Aorta (tissue), 5 donors: ENCODE results near the gene ZMYND11. TPM values are rescaled to one million over a fixed set of nuclear protein-coding genes. Genes with fewer than 3 reads are reported as not detected.
"Not testable (repeated sequence)": the region's sequence is repeated elsewhere in the genome, so short reads cannot be mapped to it uniquely, and the experiment has no call there.

Experiments
- ATAC-seq: fragments of 200-7000 bp; cut with Tn5 transposase; one replicate; pipeline ENCODE4 v1.9.1; 2022; ENCODE audit warnings: moderate library complexity; ENCODE audit not compliant: low FRiP score
- DNase-seq, 2 donors: peaks; one replicate each; pipeline ENCODE4 v3.0.0-alpha.2; 2020
- H3K27ac ChIP-seq, 2 donors: one replicate each; pipeline ENCODE4 v1.5.1; 2013; ENCODE audit warnings: low read length in 2 of 2, mild to moderate bottlenecking in 2 of 2, moderate library complexity in 2 of 2, control low read depth in 1 of 2, inconsistent platforms in 1 of 2, low read depth in 1 of 2
- H3K27me3 ChIP-seq, 2 donors: one replicate each; pipeline ENCODE4 v1.6.1; 2013; ENCODE audit warnings: control low read depth in 1 of 2, low read length in 1 of 2, mild to moderate bottlenecking in 1 of 2, moderate library complexity in 1 of 2; ENCODE audit not compliant: insufficient read depth in 2 of 2, control insufficient read depth in 1 of 2
- H3K36me3 ChIP-seq, 2 donors: one replicate each; pipeline ENCODE4 v1.6.1; 2013; ENCODE audit warnings: control low read depth in 1 of 2, low read length in 1 of 2, mild to moderate bottlenecking in 1 of 2; ENCODE audit not compliant: insufficient read depth in 2 of 2, control insufficient read depth in 1 of 2
- H3K4me1 ChIP-seq, 2 donors: one replicate each; pipeline ENCODE4 v1.6.1; 2013; ENCODE audit warnings: low read length in 2 of 2, control low read depth in 1 of 2, mild to moderate bottlenecking in 1 of 2, moderate library complexity in 1 of 2; ENCODE audit not compliant: insufficient read depth in 2 of 2, control insufficient read depth in 1 of 2
- H3K4me3 ChIP-seq, 2 donors: one replicate each; pipeline ENCODE4 v1.5.1; 2013; ENCODE audit warnings: low read length in 2 of 2, control low read depth in 1 of 2, mild to moderate bottlenecking in 1 of 2
- H3K9me3 ChIP-seq: one replicate; pipeline ENCODE4 v1.6.1; 2013; ENCODE audit warnings: mild to moderate bottlenecking, low read length; ENCODE audit not compliant: control insufficient read depth
- WGBS, 2 donors: extraction: QIAGEN DNeasy Blood & Tissue Kit; methylation state at CpG; one replicate each; pipeline ENCODE4 v1.1.7; 2013; 5-methylcytosine and 5-hydroxymethylcytosine counted together
- intact Hi-C, 2 donors: fragments of 100-400 bp; cut with DNase I; formaldehyde crosslinking; loops; one replicate each; pipeline versions ENCODE4 v1.14.2 to v1.15.0; 2022
- polyA plus RNA-seq, 2 donors: library from polyadenylated mRNA; stranded (reverse); fragments of 200-250 nt; gene quantifications; one replicate each; pipeline ENCODE4 v1.2.3, GENCODE V29; 2013
- total RNA-seq, 2 donors: library from RNA; stranded (reverse); fragmentation: NEBNext Ultra II Directional; extraction: Animal tissue kit (Norgen Biotek cat#: 25700); gene quantifications; one replicate each; pipeline ENCODE4 v1.2.1, GENCODE V29; 2021
- donor health status: healthy with polysubstance abuse.
- donor health status: Bipolar disorder and iron deficiency.
- donor health status: DM: no; HTN: no; CAD: no.
- donor health status: DM: no; HTN: no; CAD: no.
- donor health status: DM: yes; HTN: yes; CAD: no.

The ZMYND11 gene
- total and polyA plus RNA-seq, 4 donors: 54.7 to 79.7 (median 70.5) TPM

DNA sequence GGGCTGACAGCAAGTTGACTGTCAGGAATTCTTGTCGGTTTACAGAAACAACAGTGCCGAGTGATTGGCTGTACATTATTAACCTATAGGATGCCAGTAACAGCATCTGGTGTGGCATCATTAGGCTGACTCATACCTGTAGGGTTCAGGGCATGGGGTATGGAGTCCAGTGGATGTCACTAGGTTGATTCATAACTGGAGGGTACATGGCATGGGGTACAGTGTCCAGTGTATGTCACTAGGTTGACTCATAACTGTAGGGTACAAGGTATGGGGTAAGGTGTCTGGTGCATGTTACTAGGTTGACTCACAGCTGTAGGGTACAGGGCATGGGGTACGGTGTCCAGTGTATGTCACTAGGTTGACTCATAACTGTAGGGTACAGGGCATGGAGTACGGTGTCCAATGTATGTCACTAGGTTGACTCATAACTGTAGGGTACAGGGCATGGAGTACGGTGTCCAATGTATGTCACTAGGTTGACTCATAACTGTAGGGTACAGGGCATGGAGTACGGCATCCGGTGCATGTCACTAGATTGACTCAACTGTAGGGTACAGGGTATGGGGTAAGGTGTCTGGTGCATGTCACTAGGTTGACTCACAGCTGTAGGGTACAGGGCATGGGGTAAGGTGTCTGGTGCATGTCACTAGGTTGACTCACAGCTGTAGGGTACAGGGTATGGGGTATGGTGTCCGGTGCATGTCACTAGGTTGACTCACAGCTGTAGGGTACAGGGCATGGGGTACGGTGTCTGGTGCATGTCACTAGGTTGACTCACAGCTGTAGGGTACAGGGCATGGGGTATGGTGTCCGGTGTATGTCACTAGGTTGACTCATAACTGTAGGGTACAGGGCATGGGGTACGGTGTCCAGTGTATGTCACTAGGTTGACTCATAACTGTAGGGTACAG, 129.2 kb downstream of the ZMYND11 start:
- WGBS, 2 donors: 84 to 86% methylated on average over 11 of the region's 11 CpGs
- H3K9me3 ChIP-seq, H3K27me3 ChIP-seq, H3K36me3 ChIP-seq, DNase-seq, intact Hi-C loops, H3K4me1 ChIP-seq, H3K27ac ChIP-seq, H3K4me3 ChIP-seq, ATAC-seq: not testable (repeated sequence)

DNA sequence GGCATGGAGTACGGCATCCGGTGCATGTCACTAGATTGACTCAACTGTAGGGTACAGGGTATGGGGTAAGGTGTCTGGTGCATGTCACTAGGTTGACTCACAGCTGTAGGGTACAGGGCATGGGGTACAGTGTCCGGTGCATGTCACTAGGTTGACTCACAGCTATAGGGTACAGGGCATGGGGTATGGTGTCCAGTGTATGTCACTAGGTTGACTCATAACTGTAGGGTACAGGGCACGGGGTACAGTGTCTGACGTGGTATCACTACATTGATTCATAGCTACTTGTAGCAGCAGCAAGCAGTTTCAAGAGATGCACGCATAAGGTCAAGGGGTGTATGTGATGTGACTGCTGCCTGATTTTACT, 129.8 kb downstream of the ZMYND11 start:
- H3K27ac ChIP-seq, intact Hi-C loops, H3K4me3 ChIP-seq, H3K9me3 ChIP-seq, H3K27me3 ChIP-seq, H3K36me3 ChIP-seq, DNase-seq, ATAC-seq, H3K4me1 ChIP-seq: not testable (repeated sequence)
- WGBS, 2 donors: 93 to 94% methylated on average over 6 of the region's 6 CpGs

DNA sequence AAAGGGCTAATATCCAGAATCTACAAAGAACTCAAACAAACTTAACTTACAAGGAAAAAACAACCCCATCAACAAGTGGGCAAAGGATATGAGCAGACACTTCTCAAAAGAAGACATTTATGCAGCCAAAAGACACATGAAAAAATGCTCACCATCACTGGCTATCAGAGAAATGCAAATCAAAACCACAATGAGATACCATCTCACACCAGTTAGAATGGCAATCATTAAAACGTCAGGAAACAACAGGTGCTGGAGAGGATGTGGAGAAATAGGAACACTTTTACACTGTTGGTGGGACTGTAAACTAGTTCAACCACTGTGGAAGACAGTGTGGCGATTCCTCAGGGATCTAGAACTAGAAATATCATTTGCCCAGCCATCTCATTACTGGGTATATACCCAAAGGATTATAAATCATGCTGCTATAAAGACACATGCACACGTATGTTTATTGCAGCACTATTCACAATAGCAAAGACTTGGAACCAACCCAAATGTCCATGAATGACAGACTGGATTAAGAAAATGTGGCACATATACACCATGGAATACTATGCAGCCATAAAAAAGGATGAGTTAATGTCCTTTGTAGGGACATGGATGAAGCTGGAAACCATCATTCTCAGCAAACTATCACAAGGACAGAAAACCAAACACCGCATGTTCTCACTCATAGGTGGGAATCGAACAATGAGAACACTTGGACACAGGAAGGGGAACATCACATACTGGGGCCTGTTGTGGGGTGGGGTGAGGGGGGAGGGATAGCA, 130.7 kb downstream of the ZMYND11 start:
- H3K27ac ChIP-seq, H3K27me3 ChIP-seq, H3K4me1 ChIP-seq, H3K9me3 ChIP-seq, H3K4me3 ChIP-seq, DNase-seq, ATAC-seq, intact Hi-C loops, H3K36me3 ChIP-seq: not testable (repeated sequence)
- 89 to 100% methylated on average over 2 to 5 of the region's 5 CpGs for WGBS, 2 donors

DNA sequence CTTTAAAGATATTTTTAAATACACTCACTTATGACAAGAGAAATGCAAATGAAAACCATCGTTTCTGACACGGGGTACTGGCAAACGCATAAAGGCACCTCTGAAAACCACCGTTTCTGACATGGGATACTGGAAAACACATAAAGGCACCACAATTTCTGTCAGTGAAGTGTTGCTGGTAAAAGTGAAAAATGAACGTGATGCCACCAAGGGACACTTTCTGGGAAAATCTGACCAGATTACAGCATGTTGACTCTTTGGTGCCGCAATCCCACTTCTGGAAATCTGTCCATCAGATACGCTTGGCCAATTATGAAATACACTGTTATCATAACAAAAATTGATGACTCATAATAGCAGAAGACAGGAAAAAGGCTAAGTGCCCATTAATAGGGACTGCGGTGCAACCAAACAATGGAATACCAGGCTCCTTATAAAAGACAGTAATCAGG, 131.7 kb downstream of the ZMYND11 start:
- Histone ChIP-seq H3K27me3 (no peaks in the 10 kb centered on the region), H3K4me3 (no peak overlapping the region), H3K9me3 (no peaks in the 10 kb centered on the region), H3K4me1 (no peaks in the 10 kb centered on the region), H3K36me3 (no peaks in the 10 kb centered on the region), H3K27ac (no peak overlapping the region)
- ATAC-seq (peak; percentile 29), DNase-seq (no peak)
- intact Hi-C loops: no loop called here
- WGBS, 2 donors: 3 to 11% methylated on average over 8 of the region's 8 CpGs

DNA sequence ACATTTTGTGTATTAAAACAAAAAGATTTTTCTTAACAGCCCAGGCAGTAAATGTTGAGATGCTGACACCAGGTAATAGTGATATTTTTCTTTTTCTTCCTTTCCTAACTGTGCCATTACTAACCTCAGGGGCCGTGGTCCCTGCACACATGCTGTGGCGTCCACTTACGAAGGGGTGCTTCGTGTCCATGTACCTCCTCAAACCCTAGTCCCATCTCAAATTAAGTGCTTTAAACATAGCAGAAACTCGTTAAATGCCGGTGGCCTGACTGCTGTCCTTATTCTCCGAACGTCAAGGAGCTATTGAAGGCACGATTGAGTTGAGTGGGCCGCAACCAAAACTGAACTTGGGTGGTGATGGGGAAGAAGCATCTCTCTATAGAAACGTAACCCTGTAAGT, 132.4 kb downstream of the ZMYND11 start:
- Histone ChIP-seq H3K4me3 (no peak overlapping the region), H3K36me3 (no peaks in the 10 kb centered on the region), H3K27me3 (no peaks in the 10 kb centered on the region), H3K9me3 (no peaks in the 10 kb centered on the region), H3K27ac (no peak overlapping the region), H3K4me1 (no peaks in the 10 kb centered on the region)
- WGBS, 2 donors: 95 to 96% methylated on average over 11 of the region's 11 CpGs
- DNase-seq (no peak), ATAC-seq (no peak)
- intact Hi-C loops: no loop called here

DNA sequence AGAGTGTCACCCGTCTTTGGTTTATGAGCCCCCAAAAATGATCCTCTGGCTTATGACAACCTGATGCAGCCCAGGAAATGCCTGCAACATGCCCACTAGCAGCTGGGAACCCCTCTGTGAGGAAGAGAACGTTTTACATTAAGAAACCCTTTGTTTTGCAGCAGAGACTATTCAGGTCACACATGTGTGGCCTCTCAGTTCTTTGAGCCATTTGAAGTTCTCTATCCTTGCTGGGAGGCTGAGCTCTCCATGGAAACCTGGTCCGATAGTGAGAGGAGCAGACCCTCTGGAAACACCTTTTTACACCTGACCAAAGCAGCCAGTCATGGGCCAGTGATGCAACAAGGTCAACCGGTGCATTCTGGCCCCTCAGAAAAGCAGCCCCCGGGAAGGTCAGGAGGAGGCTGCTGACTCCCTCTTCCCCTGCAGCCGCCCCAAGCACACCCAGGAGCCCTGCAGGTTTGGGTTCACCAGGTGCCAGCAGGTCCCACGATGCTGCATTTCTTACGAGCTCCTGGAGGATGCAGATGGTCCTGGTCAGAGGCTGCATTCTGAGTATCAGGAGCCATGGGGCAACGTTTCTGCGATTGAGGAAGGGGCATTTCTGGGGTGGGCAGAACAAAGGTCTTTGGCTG, 134.3 kb downstream of the ZMYND11 start:
- Histone ChIP-seq H3K27me3 (no peaks in the 10 kb centered on the region), H3K4me3 (no peak overlapping the region), H3K36me3 (no peaks in the 10 kb centered on the region), H3K4me1 (no peaks in the 10 kb centered on the region), H3K27ac (no peak overlapping the region), H3K9me3 (no peaks in the 10 kb centered on the region)
- WGBS, 2 donors: 82% methylated on average over 10 of the region's 10 CpGs
- no peak for ATAC-seq
- no peak for DNase-seq
- intact Hi-C loops: no loop called here

DNA sequence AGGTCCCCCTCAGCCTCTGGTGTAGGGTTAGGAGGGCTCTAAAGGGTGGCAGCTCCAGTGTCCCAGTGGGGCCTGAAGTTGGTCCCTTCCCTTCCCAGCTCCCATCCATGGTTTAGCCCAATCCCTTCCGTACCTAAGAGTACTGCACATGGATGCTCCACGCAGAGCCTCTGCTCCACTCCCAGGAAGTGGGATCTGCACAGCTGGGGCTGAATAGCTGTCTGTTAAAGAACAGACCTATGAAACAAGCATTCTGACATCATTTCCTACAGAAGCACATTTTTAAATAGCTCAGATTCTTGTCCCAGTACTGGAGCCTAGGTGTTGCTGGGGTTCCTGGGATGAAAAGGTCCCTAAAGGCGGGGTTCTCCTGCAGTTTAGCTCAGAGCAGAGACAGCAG, 135.9 kb downstream of the ZMYND11 start:
- ATAC-seq (no peak), DNase-seq (no peak)
- H3K27ac ChIP-seq: no peak overlapping the region
- H3K9me3 ChIP-seq: no peaks in the 10 kb centered on the region
- intact Hi-C loops: no loop called here
- H3K4me3 ChIP-seq: no peak overlapping the region
- 81 to 97% methylated on average over 3 of the region's 3 CpGs for WGBS, 2 donors
- no peaks in the 10 kb centered on the region for H3K36me3 ChIP-seq
- H3K4me1 ChIP-seq: no peaks in the 10 kb centered on the region
- no peaks in the 10 kb centered on the region for H3K27me3 ChIP-seq

DNA sequence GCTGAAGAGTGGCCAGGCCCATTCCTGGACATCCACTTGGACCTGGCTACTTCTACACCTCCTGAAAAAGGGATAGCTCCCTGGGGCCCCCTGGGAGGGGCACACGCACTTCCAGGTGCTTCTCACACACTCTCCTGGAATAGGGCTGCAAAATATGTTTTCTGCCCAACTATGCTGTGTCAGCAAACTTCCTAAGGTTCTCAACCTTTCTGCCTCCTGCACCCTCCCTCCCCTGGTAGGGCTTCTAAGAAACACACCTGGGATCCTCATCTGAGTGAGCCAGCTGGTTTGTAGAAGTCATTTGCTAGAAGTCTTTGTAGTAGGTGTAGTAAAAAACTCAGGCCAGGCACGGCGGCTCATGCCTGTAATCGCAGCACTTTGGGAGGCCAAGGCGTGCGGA, 136.5 kb downstream of the ZMYND11 start:
- Histone ChIP-seq H3K27me3 (no peaks in the 10 kb centered on the region), H3K36me3 (no peaks in the 10 kb centered on the region), H3K27ac (no peak overlapping the region), H3K9me3 (no peaks in the 10 kb centered on the region), H3K4me1 (no peaks in the 10 kb centered on the region), H3K4me3 (no peak overlapping the region)
- intact Hi-C loops: no loop called here
- no peak for DNase-seq
- WGBS, 2 donors: 94 to 95% methylated on average over 6 of the region's 6 CpGs
- no peak for ATAC-seq
